ENCODE measurements around the gene TMX2.
"Not testable (repeated sequence)": the region's sequence is repeated elsewhere in the genome, so short reads cannot be mapped to it uniquely, and the experiment has no call there.

TMX2 gene

GRCh38 chr11:57712256-57713150 lies at the start of gene TMX2:
TSS of gene TMX2 (plus strand) at chr11:57712593. CDS start at chr11:57712619, 26 bp downstream.
- DNase-seq (ENCODE audit: low spot score), result peak; percentile 100

- DNase-seq (ENCODE audit: low spot score), result peak; percentile 72
Observed at GRCh38 chr11:57662893-57663292, 49.5 kb upstream of the TMX2 start.

GRCh38 chr11:57663975-57664374 lies 48.4 kb upstream of the TMX2 start:
- no peak for DNase-seq (ENCODE audit: low spot score)

- peak; percentile 99 for DNase-seq (ENCODE audit: low spot score)
Observed at GRCh38 chr11:57667117-57667735, 45.2 kb upstream of the TMX2 start.

- peak; percentile 100 for DNase-seq (ENCODE audit: low spot score)
Observed at GRCh38 chr11:57667736-57668433, 44.5 kb upstream of the TMX2 start, which contains the start of gene ZDHHC5. TSS of gene ZDHHC5 (plus strand) at chr11:57668114. CDS start at chr11:57673091, 4,977 bp downstream.

- DNase-seq (ENCODE audit: low spot score), result no peak
Observed at GRCh38 chr11:57668434-57668782, 44.0 kb upstream of the TMX2 start.

GRCh38 chr11:57674251-57674650 lies 38.1 kb upstream of the TMX2 start:
- DNase-seq (ENCODE audit: low spot score), result no peak

GRCh38 chr11:57675176-57675941 lies 37.0 kb upstream of the TMX2 start:
- no peak for DNase-seq (ENCODE audit: low spot score)

- DNase-seq (ENCODE audit: low spot score), result no peak
Observed at GRCh38 chr11:57679396-57679795, 33.0 kb upstream of the TMX2 start.

- DNase-seq (ENCODE audit: low spot score), result no peak
Observed at GRCh38 chr11:57680552-57680874, 31.9 kb upstream of the TMX2 start.

- no peak for DNase-seq (ENCODE audit: low spot score)
Observed at GRCh38 chr11:57681168-57681567, 31.2 kb upstream of the TMX2 start.

GRCh38 chr11:57690474-57690873 lies 21.9 kb upstream of the TMX2 start:
- DNase-seq (ENCODE audit: low spot score), result not testable (repeated sequence)

GRCh38 chr11:57698843-57699365 lies 13.5 kb upstream of the TMX2 start:
- no peak for DNase-seq (ENCODE audit: low spot score)

- DNase-seq (ENCODE audit: low spot score), result no peak
Observed at GRCh38 chr11:57699813-57700212, 12.6 kb upstream of the TMX2 start.

- DNase-seq (ENCODE audit: low spot score), result no peak
Observed at GRCh38 chr11:57700425-57700824, 12.0 kb upstream of the TMX2 start.

- DNase-seq (ENCODE audit: low spot score), result no peak
Observed at GRCh38 chr11:57703341-57703740, 9.1 kb upstream of the TMX2 start.

- DNase-seq (ENCODE audit: low spot score), result no peak
Observed at GRCh38 chr11:57704932-57705331, 7.5 kb upstream of the TMX2 start.

GRCh38 chr11:57705432-57705831 lies 7.0 kb upstream of the TMX2 start:
- DNase-seq (ENCODE audit: low spot score), result peak; percentile 46

GRCh38 chr11:57709802-57710367 lies 2.5 kb upstream of the TMX2 start:
- DNase-seq (ENCODE audit: low spot score), result no peak

GRCh38 chr11:57711414-57712255 lies 758 bp upstream of the TMX2 start, which contains the start of gene MED19:
TSS of gene MED19 (minus strand) at chr11:57712215. CDS start at chr11:57712179, 36 bp downstream.
- peak; percentile 100 for DNase-seq (ENCODE audit: low spot score)
